Measurements from ENCODE around the gene KCNH2. TPM values are rescaled to one million over a fixed set of nuclear protein-coding genes. Genes with fewer than 3 reads are reported as not detected.

Gene KCNH2
- total RNA-seq, 2 donors from 2014 or later = 0.92 to 10.4 TPM

GRCh38 chr7:150983893-150984368 lies 5.8 kb upstream of the KCNH2 start:
- ATAC-seq (peak; percentile 31), DNase-seq (peak in 1 of 2 donors; percentile 32)
- intact Hi-C loops (cut with DNase I, micrococcal nuclease) = loop anchor here (10.0 kb wide), 2 partner anchors 89 to 199 kb away; no protein-coding TSS in a partner anchor

- intact Hi-C loops (cut with DNase I, micrococcal nuclease) = loop anchor here (10.0 kb wide), 2 partner anchors 88 to 198 kb away; no protein-coding TSS in a partner anchor
- DNase-seq = no peak
- no peak for ATAC-seq
Measured at GRCh38 chr7:150982351-150982750, 4.2 kb upstream of the KCNH2 start.

GRCh38 chr7:150981644-150982043 lies 3.5 kb upstream of the KCNH2 start:
- intact Hi-C loops (cut with DNase I, micrococcal nuclease) = loop anchor here (10.0 kb wide), 2 partner anchors 87 to 197 kb away; no protein-coding TSS in a partner anchor
- no peak for ATAC-seq
- DNase-seq = no peak

GRCh38 chr7:150980663-150981062 lies 2.5 kb upstream of the KCNH2 start:
- DNase-seq = no peak

GRCh38 chr7:150979713-150980390 lies 1.7 kb upstream of the KCNH2 start:
- intact Hi-C loops (cut with DNase I, micrococcal nuclease) = loop anchor here (10.0 kb wide), 2 partner anchors 85 to 195 kb away; no protein-coding TSS in a partner anchor
- DNase-seq (peak; percentile 34 to 74), ATAC-seq (peak; percentile 15)

More at GRCh38 chr7:150980663-150981062, 2.5 kb upstream of the KCNH2 start:
- intact Hi-C loops (cut with DNase I, micrococcal nuclease) = loop anchor here (10.0 kb wide), 2 partner anchors 86 to 196 kb away; no protein-coding TSS in a partner anchor
- no peak for ATAC-seq

GRCh38 chr7:150977382-150978125 lies 567 bp downstream of the KCNH2 start:
- intact Hi-C loops (cut with DNase I, micrococcal nuclease) = no loop called here
- ATAC-seq = no peak
- no peak for DNase-seq

GRCh38 chr7:150976529-150977381 lies 1.4 kb downstream of the KCNH2 start:
- DNase-seq (peak in 1 of 2 donors; percentile 61), ATAC-seq (no peak)
- intact Hi-C loops (cut with DNase I, micrococcal nuclease) = no loop called here

GRCh38 chr7:150975536-150976319 lies 2.4 kb downstream of the KCNH2 start:
- intact Hi-C loops (cut with DNase I, micrococcal nuclease) = no loop called here
- DNase-seq (peak; percentile 47 to 49), ATAC-seq (peak; percentile 7)

- intact Hi-C loops (cut with DNase I, micrococcal nuclease) = no loop called here
- DNase-seq = peak; percentile 66 to 83
- peak; percentile 74 for ATAC-seq
Measured at GRCh38 chr7:150974468-150975391, 3.4 kb downstream of the KCNH2 start.

- ATAC-seq = peak; percentile 77
- intact Hi-C loops (cut with DNase I, micrococcal nuclease) = no loop called here
- peak; percentile 83 to 85 for DNase-seq
Measured at GRCh38 chr7:150973571-150974451, 4.3 kb downstream of the KCNH2 start.

- ATAC-seq (no peak), DNase-seq (no peak)
- intact Hi-C loops (cut with DNase I, micrococcal nuclease) = no loop called here
Measured at GRCh38 chr7:150972741-150973140, 5.4 kb downstream of the KCNH2 start.

- intact Hi-C loops (cut with DNase I, micrococcal nuclease) = no loop called here
- ATAC-seq (no peak), DNase-seq (peak; percentile 57 to 87)
Measured at GRCh38 chr7:150972023-150972468, 6.1 kb downstream of the KCNH2 start.

GRCh38 chr7:150971242-150972022 lies 6.7 kb downstream of the KCNH2 start:
- ATAC-seq = no peak
- intact Hi-C loops (cut with DNase I, micrococcal nuclease) = no loop called here
- no peak for DNase-seq

- ATAC-seq (no peak), DNase-seq (no peak)
- intact Hi-C loops (cut with DNase I, micrococcal nuclease) = no loop called here
Measured at GRCh38 chr7:150970424-150970823, 7.7 kb downstream of the KCNH2 start.

- no peak for DNase-seq
- intact Hi-C loops (cut with DNase I, micrococcal nuclease) = no loop called here
- no peak for ATAC-seq
Measured at GRCh38 chr7:150969475-150969874, 8.6 kb downstream of the KCNH2 start.

Measured in left colon (tissue), 2 donors.